ENCODE results near the gene CFAP54.

DNA sequence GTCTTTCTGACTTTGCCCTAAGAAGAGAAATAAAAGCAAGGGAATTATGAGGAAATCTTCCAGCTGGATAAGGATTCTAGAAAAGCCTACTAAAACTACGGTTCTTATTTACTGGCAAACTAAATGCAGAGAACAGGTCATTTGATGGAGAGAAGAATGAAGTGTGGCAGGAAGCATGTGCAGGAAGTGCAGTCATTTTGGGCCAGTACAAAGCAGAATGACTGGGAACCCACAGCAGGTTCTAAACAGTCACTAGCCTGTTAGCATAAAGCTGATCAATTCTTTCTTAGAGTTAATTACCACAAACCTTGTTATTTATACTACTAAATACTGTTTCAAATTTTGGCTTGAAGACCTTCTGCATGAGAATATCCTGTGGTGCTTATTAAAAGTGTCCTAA is 36.7 kb downstream of the CFAP54 start:
- TF ChIP-seq CTCF (conservative IDR thresholded peaks at IDR 0.05; ENCODE audit: low read depth, low read length): no peak
- no peak for TF ChIP-seq POLR2A (IDR thresholded peaks at IDR 0.05; ENCODE audit: low read depth, low read length)
- no peak for TF ChIP-seq CHD1 (IDR thresholded peaks at IDR 0.05; ENCODE audit: low read depth, low read length)
- TF ChIP-seq FOS (IDR thresholded peaks at IDR 0.05; ENCODE audit: low read depth, low read length): no peak
- TF ChIP-seq USF2 (IDR thresholded peaks at IDR 0.05; ENCODE audit: low read depth, low read length): no peak
- TF ChIP-seq RAD21 (IDR thresholded peaks at IDR 0.05; ENCODE audit: low read length): no peak
- TF ChIP-seq MAZ (IDR thresholded peaks at IDR 0.05; ENCODE audit: borderline replicate concordance, low read depth, low read length): no peak
- no peak for TF ChIP-seq MAFK (IDR thresholded peaks at IDR 0.05; ENCODE audit: low read depth, low read length)
- no peak for TF ChIP-seq BHLHE40 (IDR thresholded peaks at IDR 0.05; ENCODE audit: low read depth, low read length)
- TF ChIP-seq RFX5 (IDR thresholded peaks at IDR 0.05; ENCODE audit: low read depth, low read length): no peak

All from IMR-90 (cell line).